ENCODE measurements around the gene ATG4C. TPM values are rescaled to one million over a fixed set of nuclear protein-coding genes. Genes with fewer than 3 reads are reported as not detected.
"Not testable (repeated sequence)": the region's sequence is repeated elsewhere in the genome, so short reads cannot be mapped to it uniquely, and the experiment has no call there.

Gene ATG4C
- total RNA-seq, 2 experiments from 2014 or later, result 16.2 to 17.7 TPM

- H3K4me3 Mint-ChIP-seq; DNase-seq; H3K36me3 Mint-ChIP-seq (ENCODE audit: low read depth); POLR2A ChIA-PET; intact Hi-C loops (cut with DNase I, micrococcal nuclease); H3K27ac Mint-ChIP-seq; ATAC-seq; H3K4me1 Mint-ChIP-seq; CTCF ChIA-PET; H3K27me3 Mint-ChIP-seq; H3K9me3 Mint-ChIP-seq (ENCODE audit: low read depth): not testable (repeated sequence)
Observed at GRCh38 chr1:62759232-62759875, 24.6 kb upstream of the ATG4C start.

- H3K27me3 Mint-ChIP-seq; H3K4me1 Mint-ChIP-seq; H3K27ac Mint-ChIP-seq; CTCF ChIA-PET; H3K4me3 Mint-ChIP-seq; DNase-seq; intact Hi-C loops (cut with DNase I, micrococcal nuclease); POLR2A ChIA-PET; H3K36me3 Mint-ChIP-seq (ENCODE audit: low read depth); H3K9me3 Mint-ChIP-seq (ENCODE audit: low read depth); ATAC-seq: not testable (repeated sequence)
Observed at GRCh38 chr1:62760021-62760782, 23.7 kb upstream of the ATG4C start.

GRCh38 chr1:62761223-62761870 is 22.6 kb upstream of the ATG4C start:
- H3K4me1 Mint-ChIP-seq; H3K27me3 Mint-ChIP-seq; ATAC-seq; intact Hi-C loops (cut with DNase I, micrococcal nuclease); DNase-seq; POLR2A ChIA-PET; H3K9me3 Mint-ChIP-seq (ENCODE audit: low read depth); H3K36me3 Mint-ChIP-seq (ENCODE audit: low read depth); H3K4me3 Mint-ChIP-seq; CTCF ChIA-PET; H3K27ac Mint-ChIP-seq: not testable (repeated sequence)

GRCh38 chr1:62762027-62762426 is 21.9 kb upstream of the ATG4C start:
- H3K27ac Mint-ChIP-seq; H3K36me3 Mint-ChIP-seq (ENCODE audit: low read depth); H3K27me3 Mint-ChIP-seq; CTCF ChIA-PET; ATAC-seq; H3K4me3 Mint-ChIP-seq; DNase-seq; intact Hi-C loops (cut with DNase I, micrococcal nuclease); POLR2A ChIA-PET; H3K4me1 Mint-ChIP-seq; H3K9me3 Mint-ChIP-seq (ENCODE audit: low read depth): not testable (repeated sequence)

- H3K36me3 Mint-ChIP-seq (ENCODE audit: low read depth), result no peaks in the 10 kb centered on the region
- no peak overlapping the region for H3K27ac Mint-ChIP-seq
- peaks cover 1% of the 10 kb centered on the region for H3K27me3 Mint-ChIP-seq
- no peak overlapping the region for H3K4me3 Mint-ChIP-seq
- ChIA-PET POLR2A (no interaction called here), CTCF (interaction anchor here (1.3 kb wide), 1 partner anchor 19 kb away, joined by 4 read pairs; no protein-coding TSS in a partner anchor)
- H3K4me1 Mint-ChIP-seq, result no peaks in the 10 kb centered on the region
- DNase-seq (no peak), ATAC-seq (no peak)
- H3K9me3 Mint-ChIP-seq (ENCODE audit: low read depth), result no peaks in the 10 kb centered on the region
- intact Hi-C loops (cut with DNase I, micrococcal nuclease), result no loop called here
Observed at GRCh38 chr1:62765981-62766380, 18.0 kb upstream of the ATG4C start.

- H3K4me3 Mint-ChIP-seq; DNase-seq; H3K4me1 Mint-ChIP-seq; H3K27me3 Mint-ChIP-seq; intact Hi-C loops (cut with DNase I, micrococcal nuclease); ATAC-seq; H3K9me3 Mint-ChIP-seq (ENCODE audit: low read depth); H3K27ac Mint-ChIP-seq; H3K36me3 Mint-ChIP-seq (ENCODE audit: low read depth): not testable (repeated sequence)
- ChIA-PET CTCF (interaction anchor here (1.0 kb wide), 1 partner anchor 22 kb away, joined by 3 read pairs; no protein-coding TSS in a partner anchor), POLR2A (interaction anchor here (0.6 kb wide), 1 partner anchor 1536 kb away, joined by 3 read pairs; no protein-coding TSS in a partner anchor)
Observed at GRCh38 chr1:62768551-62768950, 15.4 kb upstream of the ATG4C start.

GRCh38 chr1:62772607-62773295 is 11.2 kb upstream of the ATG4C start:
- ChIA-PET CTCF (no interaction called here), POLR2A (no interaction called here)
- no peak overlapping the region for H3K27ac Mint-ChIP-seq
- H3K9me3 Mint-ChIP-seq (ENCODE audit: low read depth), result peaks cover 7% of the 10 kb centered on the region
- no peaks in the 10 kb centered on the region for H3K4me1 Mint-ChIP-seq
- H3K36me3 Mint-ChIP-seq (ENCODE audit: low read depth), result peaks cover 2% of the 10 kb centered on the region
- DNase-seq (no peak), ATAC-seq (no peak)
- intact Hi-C loops (cut with DNase I, micrococcal nuclease), result no loop called here
- no peak overlapping the region for H3K4me3 Mint-ChIP-seq
- peaks cover 2% of the 10 kb centered on the region for H3K27me3 Mint-ChIP-seq

GRCh38 chr1:62774006-62774405 is 9.9 kb upstream of the ATG4C start:
- Mint-ChIP-seq H3K36me3 (ENCODE audit: low read depth) (peaks cover 2% of the 10 kb centered on the region), H3K9me3 (ENCODE audit: low read depth) (peaks cover 7% of the 10 kb centered on the region), H3K4me3 (no peak overlapping the region), H3K4me1 (no peaks in the 10 kb centered on the region), H3K27ac (no peak overlapping the region), H3K27me3 (peaks cover 4% of the 10 kb centered on the region)
- intact Hi-C loops (cut with DNase I, micrococcal nuclease), result no loop called here
- ATAC-seq (no peak), DNase-seq (no peak)
- ChIA-PET CTCF (interaction anchor here (0.6 to 1.0 kb wide), 2 partner anchors 165 to 434 kb away, joined by 3 read pairs; no protein-coding TSS in a partner anchor), POLR2A (no interaction called here)

- intact Hi-C loops (cut with DNase I, micrococcal nuclease), result no loop called here
- Mint-ChIP-seq H3K9me3 (ENCODE audit: low read depth) (peaks cover 7% of the 10 kb centered on the region), H3K27ac (no peak overlapping the region), H3K27me3 (peaks cover 10% of the 10 kb centered on the region), H3K4me3 (no peak overlapping the region), H3K36me3 (ENCODE audit: low read depth) (peaks cover 2% of the 10 kb centered on the region), H3K4me1 (no peaks in the 10 kb centered on the region)
- no peak for DNase-seq
- POLR2A ChIA-PET, result no interaction called here
- ATAC-seq, result no peak
- CTCF ChIA-PET, result no interaction called here
Observed at GRCh38 chr1:62774971-62775595, 8.8 kb upstream of the ATG4C start.

- Mint-ChIP-seq H3K9me3 (ENCODE audit: low read depth) (peaks cover 5% of the 10 kb centered on the region), H3K27ac (no peak overlapping the region), H3K4me1 (no peaks in the 10 kb centered on the region), H3K36me3 (ENCODE audit: low read depth) (no peaks in the 10 kb centered on the region), H3K27me3 (peaks cover 15% of the 10 kb centered on the region), H3K4me3 (no peak overlapping the region)
- intact Hi-C loops (cut with DNase I, micrococcal nuclease), result no loop called here
- ChIA-PET POLR2A (no interaction called here), CTCF (no interaction called here)
- DNase-seq, result no peak
- no peak for ATAC-seq
Observed at GRCh38 chr1:62778208-62778607, 5.7 kb upstream of the ATG4C start.

- ChIA-PET CTCF (no interaction called here), POLR2A (no interaction called here)
- Mint-ChIP-seq H3K27ac (no peak overlapping the region), H3K9me3 (ENCODE audit: low read depth) (no peaks in the 10 kb centered on the region), H3K4me3 (no peak overlapping the region), H3K4me1 (peaks cover 8% of the 10 kb centered on the region), H3K36me3 (ENCODE audit: low read depth) (no peaks in the 10 kb centered on the region), H3K27me3 (peaks cover 15% of the 10 kb centered on the region)
- intact Hi-C loops (cut with DNase I, micrococcal nuclease), result loop anchor here (5.0 to 10.0 kb wide), 2 partner anchors 740 to 1697 kb away; partner anchors contain the start of genes EFCAB7 (in 1 of the 2), ITGB3BP (in 1 of the 2) and NFIA (in 1 of the 2)
- DNase-seq (no peak), ATAC-seq (no peak)
Observed at GRCh38 chr1:62781841-62782543, 1.9 kb upstream of the ATG4C start.

Measured in activated CD4-positive, alpha-beta T cell treated with anti-CD3 and anti-CD28 coated beads for 36 hours (primary cell).